H9 (cell line): ENCODE measurements around the gene CSTF1. TPM values are rescaled to one million over a fixed set of nuclear protein-coding genes. Genes with fewer than 3 reads are reported as not detected.

ENCODE experiments used
- DNase-seq: peaks from one replicate; pipeline ENCODE4 v3.0.0-alpha.2; 2017
- H2AFZ ChIP-seq: one replicate; pipeline ENCODE4 v1.6.1; 2013; ENCODE audit warnings: mild to moderate bottlenecking, low read length, control low read depth, moderate library complexity
- H2AK5ac ChIP-seq: 2 replicates; pipeline ENCODE4 v1.6.1; 2013; ENCODE audit warnings: low read length, control low read depth, mixed read lengths; ENCODE audit not compliant: insufficient read length
- H2BK120ac ChIP-seq: one replicate; pipeline ENCODE4 v1.6.1; 2013; ENCODE audit warnings: low read depth, mild to moderate bottlenecking, low read length, control low read depth, inconsistent platforms; ENCODE audit not compliant: poor library complexity, severe bottlenecking
- H2BK12ac ChIP-seq: 2 replicates; pipeline ENCODE4 v1.6.1; 2013; ENCODE audit warnings: low read length, control low read depth, mixed read lengths, low read depth; ENCODE audit not compliant: insufficient read length
- H2BK15ac ChIP-seq: 2 replicates; pipeline ENCODE4 v1.6.1; 2013; ENCODE audit warnings: low read depth, low read length, control low read depth
- H2BK20ac ChIP-seq: one replicate; pipeline ENCODE4 v1.6.1; 2013; ENCODE audit warnings: low read depth, mild to moderate bottlenecking, low read length, control low read depth, inconsistent platforms; ENCODE audit not compliant: poor library complexity, severe bottlenecking
- H2BK5ac ChIP-seq: 2 replicates; pipeline ENCODE4 v1.6.1; 2013; ENCODE audit warnings: low read length, control low read depth, mixed read lengths; ENCODE audit not compliant: insufficient read length
- H3K14ac ChIP-seq: 2 replicates; pipeline ENCODE4 v1.6.1; 2013; ENCODE audit warnings: low read length, control low read depth; ENCODE audit not compliant: insufficient read depth
- H3K18ac ChIP-seq: 2 replicates; pipeline ENCODE4 v1.6.1; 2013; ENCODE audit warnings: low read depth, mild to moderate bottlenecking, mixed read lengths, low read length, control low read depth; ENCODE audit not compliant: insufficient read length
- H3K23ac ChIP-seq: 2 replicates; pipeline ENCODE4 v1.6.1; 2013; ENCODE audit warnings: low read length, control low read depth, mixed read lengths, low read depth; ENCODE audit not compliant: insufficient read length
- H3K23me2 ChIP-seq: 2 replicates; pipeline ENCODE4 v1.6.1; 2013; ENCODE audit warnings: low read depth, mild to moderate bottlenecking, mixed read lengths, low read length, control low read depth; ENCODE audit not compliant: insufficient read length, poor library complexity, severe bottlenecking
- H3K27ac ChIP-seq: 2 replicates; pipeline ENCODE4 v1.5.1; 2013; ENCODE audit warnings: low read length, control low read depth, mixed read lengths, low read depth; ENCODE audit not compliant: insufficient read length
- H3K27me3 ChIP-seq: 2 replicates; pipeline ENCODE4 v1.6.1; 2013; ENCODE audit warnings: low read length, control low read depth, inconsistent platforms; ENCODE audit not compliant: insufficient read depth
- H3K4ac ChIP-seq: 2 replicates; pipeline ENCODE4 v1.6.1; 2013; ENCODE audit warnings: low read depth, mild to moderate bottlenecking, control low read depth, inconsistent platforms, low read length, moderate library complexity
- H3K4me1 ChIP-seq: 2 replicates; pipeline ENCODE4 v1.6.1; 2013; ENCODE audit warnings: low read length, control low read depth, inconsistent platforms; ENCODE audit not compliant: insufficient read depth
- H3K4me2 ChIP-seq: 2 replicates; pipeline ENCODE4 v1.6.1; 2013; ENCODE audit warnings: low read length, control low read depth, mixed read lengths; ENCODE audit not compliant: insufficient read length, insufficient read depth
- H3K56ac ChIP-seq: 2 replicates; pipeline ENCODE4 v1.6.1; 2013; ENCODE audit warnings: low read depth, mild to moderate bottlenecking, mixed read lengths, low read length, control low read depth; ENCODE audit not compliant: insufficient read length
- H3K79me1 ChIP-seq: 2 replicates; pipeline ENCODE4 v1.6.1; 2013; ENCODE audit warnings: low read depth, mild to moderate bottlenecking, moderate library complexity, low read length, control low read depth, inconsistent platforms; ENCODE audit not compliant: insufficient read depth, poor library complexity, severe bottlenecking
- H3K79me2 ChIP-seq: 2 replicates; pipeline ENCODE4 v1.6.1; 2013; ENCODE audit warnings: low read length, control low read depth, inconsistent platforms; ENCODE audit not compliant: insufficient read depth
- H3K9ac ChIP-seq: 2 replicates; pipeline ENCODE4 v1.6.1; 2013; ENCODE audit warnings: low read length, control low read depth, mixed read lengths; ENCODE audit not compliant: insufficient read length; ENCODE audit errors: extremely low read depth
- H3K9me3 ChIP-seq: one replicate; pipeline ENCODE4 v1.6.1; 2013; ENCODE audit warnings: low read depth, low read length, inconsistent platforms; ENCODE audit not compliant: control insufficient read depth
- H3T11ph ChIP-seq: one replicate; pipeline ENCODE4 v1.6.1; 2013; ENCODE audit warnings: mild to moderate bottlenecking, low read length, control low read depth, inconsistent platforms
- H4K20me1 ChIP-seq: one replicate; pipeline ENCODE4 v1.6.1; 2013; ENCODE audit not compliant: control insufficient read depth, insufficient read length, insufficient read depth
- H4K5ac ChIP-seq: 2 replicates; pipeline ENCODE4 v1.6.1; 2013; ENCODE audit warnings: low read depth, mild to moderate bottlenecking, mixed read lengths, low read length, control low read depth; ENCODE audit not compliant: insufficient read length
- H4K8ac ChIP-seq: replicated peaks from 2 replicates; pipeline ENCODE4 v1.6.1; 2013; ENCODE audit warnings: low read length, control low read depth, mixed read lengths, low read depth; ENCODE audit not compliant: insufficient read length
- H4K91ac ChIP-seq: 2 replicates; pipeline ENCODE4 v1.6.1; 2013; ENCODE audit warnings: low read depth, mild to moderate bottlenecking, moderate library complexity, mixed read lengths, low read length, control low read depth; ENCODE audit not compliant: insufficient read length
- H3K27ac Mint-ChIP-seq, 3 experiments: 2 replicates in 2 of 3; 3 replicates in 1 of 3; pipeline ENCODE4 v1.8.0; 2020 to 2021; ENCODE audit warnings: mixed read lengths in 3 of 3, mild to moderate bottlenecking in 1 of 3, moderate library complexity in 1 of 3
- H3K27me3 Mint-ChIP-seq: 2 replicates; pipeline ENCODE4 v1.8.0; 2021; ENCODE audit warnings: low read depth, mild to moderate bottlenecking, moderate library complexity, mixed read lengths
- H3K36me3 Mint-ChIP-seq, 3 experiments: 2 replicates in 2 of 3; 3 replicates in 1 of 3; pipeline ENCODE4 v1.8.0; 2020 to 2021; ENCODE audit warnings: low read depth in 3 of 3, mixed read lengths in 3 of 3; ENCODE audit not compliant: insufficient read depth in 1 of 3
- H3K4me1 Mint-ChIP-seq, 2 experiments: 2 replicates each; pipeline ENCODE4 v1.8.0; 2020; ENCODE audit warnings: mixed read lengths in 2 of 2
- H3K4me3 Mint-ChIP-seq, 2 experiments: 2 replicates in 1 of 2; 3 replicates in 1 of 2; pipeline ENCODE4 v1.8.0; 2020 to 2021; ENCODE audit warnings: mild to moderate bottlenecking in 2 of 2, mixed read lengths in 2 of 2, moderate library complexity in 1 of 2
- H3K9me3 Mint-ChIP-seq, 2 experiments: 2 replicates in 1 of 2; 3 replicates in 1 of 2; pipeline ENCODE4 v1.8.0; 2020; ENCODE audit warnings: mild to moderate bottlenecking in 2 of 2, mixed read lengths in 2 of 2, moderate library complexity in 1 of 2
- WGBS: extraction: QIAGEN DNeasy Blood & Tissue Kit; methylation state at CpG from one replicate; pipeline ENCODE4 v1.1.7; 2013; ENCODE audit warnings: missing lambda C conversion rate, low lambda C conversion rate, mixed read lengths; ENCODE audit not compliant: insufficient read length; ENCODE audit errors: extremely low coverage; 5-methylcytosine and 5-hydroxymethylcytosine counted together
- total RNA-seq: library from RNA; stranded (reverse); gene quantifications from 2 replicates; pipeline ENCODE4 v1.2.1, GENCODE V29; 2021
- TF ChIP-seq, protein P1 (sequence below): fragments of 200-600 bp; sonication (generic); conservative IDR thresholded peaks from 3 replicates; pipeline ENCODE4 v1.8.0; 2021; ENCODE audit warnings: antibody characterized with exemption, mild to moderate bottlenecking

CSTF1 gene
- total RNA-seq, 1 experiment from 2014 or later: 72.9 TPM

GRCh38 chr20:56437196-56437960 lies 44.9 kb downstream of the CSTF1 start:
- no peaks in the 10 kb centered on the region for H4K20me1 ChIP-seq
- H3K27ac ChIP-seq: no peak overlapping the region
- no peak overlapping the region for H2AK5ac ChIP-seq
- H2BK5ac ChIP-seq: no peak overlapping the region
- WGBS: no CpG with 5 or more reads among the region's 20 CpGs
- H3K4ac ChIP-seq: no peak overlapping the region
- H3K9ac ChIP-seq: no peak overlapping the region
- H3K56ac ChIP-seq: no peak overlapping the region
- H2BK12ac ChIP-seq: no peak overlapping the region
- Mint-ChIP-seq H3K36me3 (no peaks in the 10 kb centered on the region), H3K4me3 (no peak overlapping the region), H3K27me3 (peaks cover 12% of the 10 kb centered on the region), H3K4me1 (no peaks in the 10 kb centered on the region), H3K9me3 (no peaks in the 10 kb centered on the region), H3K27ac (no peak overlapping the region)
- no peaks in the 10 kb centered on the region for H3K4me1 ChIP-seq
- H2BK120ac ChIP-seq: no peak overlapping the region
- no peak overlapping the region for H3K4me2 ChIP-seq
- no peak overlapping the region for H2BK15ac ChIP-seq
- H3K9me3 ChIP-seq: no peaks in the 10 kb centered on the region
- no peak overlapping the region for H2AFZ ChIP-seq
- H3K14ac ChIP-seq: no peak overlapping the region; the same call in 1 of the 2 replicates
- TF ChIP-seq, protein P1, sequence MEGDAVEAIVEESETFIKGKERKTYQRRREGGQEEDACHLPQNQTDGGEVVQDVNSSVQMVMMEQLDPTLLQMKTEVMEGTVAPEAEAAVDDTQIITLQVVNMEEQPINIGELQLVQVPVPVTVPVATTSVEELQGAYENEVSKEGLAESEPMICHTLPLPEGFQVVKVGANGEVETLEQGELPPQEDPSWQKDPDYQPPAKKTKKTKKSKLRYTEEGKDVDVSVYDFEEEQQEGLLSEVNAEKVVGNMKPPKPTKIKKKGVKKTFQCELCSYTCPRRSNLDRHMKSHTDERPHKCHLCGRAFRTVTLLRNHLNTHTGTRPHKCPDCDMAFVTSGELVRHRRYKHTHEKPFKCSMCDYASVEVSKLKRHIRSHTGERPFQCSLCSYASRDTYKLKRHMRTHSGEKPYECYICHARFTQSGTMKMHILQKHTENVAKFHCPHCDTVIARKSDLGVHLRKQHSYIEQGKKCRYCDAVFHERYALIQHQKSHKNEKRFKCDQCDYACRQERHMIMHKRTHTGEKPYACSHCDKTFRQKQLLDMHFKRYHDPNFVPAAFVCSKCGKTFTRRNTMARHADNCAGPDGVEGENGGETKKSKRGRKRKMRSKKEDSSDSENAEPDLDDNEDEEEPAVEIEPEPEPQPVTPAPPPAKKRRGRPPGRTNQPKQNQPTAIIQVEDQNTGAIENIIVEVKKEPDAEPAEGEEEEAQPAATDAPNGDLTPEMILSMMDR: no peak
- no peaks in the 10 kb centered on the region for H3K79me2 ChIP-seq
- H3K23ac ChIP-seq: no peak overlapping the region
- no peaks in the 10 kb centered on the region for H3K27me3 ChIP-seq
- no peaks in the 10 kb centered on the region for H3K79me1 ChIP-seq
- H3T11ph ChIP-seq: no peak overlapping the region
- no peaks in the 10 kb centered on the region for H3K23me2 ChIP-seq
- no peak overlapping the region for H2BK20ac ChIP-seq
- H3K18ac ChIP-seq: no peak overlapping the region
- no peak for DNase-seq
- no peak overlapping the region for H4K8ac ChIP-seq
- no peak overlapping the region for H4K91ac ChIP-seq
- no peak overlapping the region for H4K5ac ChIP-seq
